NB4 (cell line): ENCODE measurements around the gene DOCK3.

Experiments
- CTCF ChIP-seq: IDR thresholded peaks from one replicate; pipeline ENCODE4 v1.5.1; 2012; ENCODE audit warnings: low read depth, low read length
- POLR2A ChIP-seq: IDR thresholded peaks from 2 replicates; pipeline ENCODE4 v1.6.1; 2011; ENCODE audit warnings: mild to moderate bottlenecking; ENCODE audit not compliant: insufficient read length; ENCODE audit errors: extremely low read depth

GRCh38 chr3:51106242-51106876 lies 431.6 kb downstream of the DOCK3 start:
- TF ChIP-seq POLR2A (no peak), CTCF (no peak)
